SK-N-SH treated with all-trans-retinoic acid at 6 μM for 48 hours (cell line): ENCODE measurements around the gene SORL1.

ENCODE experiments used
- ATAC-seq: fragments of 200-7000 bp; cut with Tn5 transposase; 3 replicates; pipeline ENCODE4 v1.9.1; 2020; ENCODE audit warnings: mild to moderate bottlenecking, moderate library complexity
- ARNTL ChIP-seq: fragments of 450-650 bp; formaldehyde crosslinking; IDR thresholded peaks from 2 replicates; pipeline ENCODE4 v1.5.0; 2020; ENCODE audit warnings: low read depth, mild to moderate bottlenecking, moderate library complexity, borderline replicate concordance
- BACH2 ChIP-seq: fragments of 250-450 bp; sonication (Bioruptor Pico); IDR thresholded peaks from 2 replicates; pipeline ENCODE4 v1.9.0; 2021; ENCODE audit warnings: mild to moderate bottlenecking, borderline replicate concordance
- CSDC2 ChIP-seq: fragments of 250-450 bp; sonication (Bioruptor Pico); IDR thresholded peaks from 2 replicates; pipeline ENCODE4 v1.5.0; 2020; ENCODE audit warnings: mild to moderate bottlenecking, moderate library complexity
- ESRRG ChIP-seq: fragments of 250-450 bp; sonication (Bioruptor Pico); IDR thresholded peaks from 2 replicates; pipeline ENCODE4 v1.6.1; 2021; ENCODE audit warnings: mild to moderate bottlenecking
- GLIS3 ChIP-seq: fragments of 250-450 bp; sonication (Bioruptor Pico); IDR thresholded peaks from 2 replicates; pipeline ENCODE4 v1.5.0; 2020; ENCODE audit warnings: mild to moderate bottlenecking, moderate library complexity
- ISL1 ChIP-seq: fragments of 250-450 bp; sonication (Bioruptor Pico); IDR thresholded peaks from 2 replicates; pipeline ENCODE4 v2.1.2; 2022; ENCODE audit warnings: mild to moderate bottlenecking, moderate library complexity
- OSR1 ChIP-seq: fragments of 250-450 bp; sonication (Bioruptor Pico); IDR thresholded peaks from 2 replicates; pipeline ENCODE4 v1.8.0; 2022; ENCODE audit warnings: moderate library complexity, mild to moderate bottlenecking, inconsistent platforms
- PPARA ChIP-seq: fragments of 250-450 bp; sonication (Bioruptor Pico); IDR thresholded peaks from 2 replicates; pipeline ENCODE4 v1.5.0; 2020; ENCODE audit warnings: mild to moderate bottlenecking, borderline replicate concordance
- RARB ChIP-seq: fragments of 250-450 bp; sonication (Bioruptor Pico); IDR thresholded peaks from 2 replicates; pipeline ENCODE4 v1.8.0; 2021; ENCODE audit warnings: mild to moderate bottlenecking, moderate library complexity
- SNAI2 ChIP-seq: fragments of 250-450 bp; sonication (Bioruptor Pico); IDR thresholded peaks from 2 replicates; pipeline ENCODE4 v1.5.0; 2020; ENCODE audit warnings: mild to moderate bottlenecking, moderate library complexity
- TCF4 ChIP-seq: fragments of 250-450 bp; sonication (Bioruptor Pico); IDR thresholded peaks from 2 replicates; pipeline ENCODE4 v1.8.0; 2021; ENCODE audit warnings: mild to moderate bottlenecking, moderate library complexity, borderline replicate concordance
- TOX ChIP-seq: fragments of 250-450 bp; sonication (Bioruptor Pico); IDR thresholded peaks from 2 replicates; pipeline ENCODE4 v1.8.0; 2021; ENCODE audit warnings: mild to moderate bottlenecking, moderate library complexity, borderline replicate concordance
- TSHZ2 ChIP-seq: fragments of 250-450 bp; sonication (Bioruptor Pico); IDR thresholded peaks from 2 replicates; pipeline ENCODE4 v1.5.0; 2020; ENCODE audit warnings: mild to moderate bottlenecking, moderate library complexity
- ZC3H10 ChIP-seq: fragments of 250-450 bp; sonication (Bioruptor Pico); IDR thresholded peaks from 2 replicates; pipeline ENCODE4 v1.5.1; 2021; ENCODE audit warnings: mild to moderate bottlenecking, moderate library complexity
- ZFP3 ChIP-seq: fragments of 250-450 bp; sonication (Bioruptor Pico); IDR thresholded peaks from 2 replicates; pipeline ENCODE4 v1.5.0; 2020; ENCODE audit warnings: mild to moderate bottlenecking, moderate library complexity
- ZFP30 ChIP-seq: fragments of 450-650 bp; formaldehyde crosslinking; IDR thresholded peaks from 2 replicates; pipeline ENCODE4 v1.5.0; 2022; ENCODE audit warnings: mild to moderate bottlenecking, moderate library complexity
- ZNF565 ChIP-seq: fragments of 450-650 bp; formaldehyde crosslinking; conservative IDR thresholded peaks from 2 replicates; pipeline ENCODE4 v1.5.0; 2020; ENCODE audit warnings: low read depth, mild to moderate bottlenecking, moderate library complexity
- ZNF70 ChIP-seq: fragments of 450-650 bp; formaldehyde crosslinking; IDR thresholded peaks from 2 replicates; pipeline ENCODE4 v1.5.0; 2020; ENCODE audit warnings: mild to moderate bottlenecking, moderate library complexity
- ZNF8 ChIP-seq: fragments of 450-650 bp; formaldehyde crosslinking; IDR thresholded peaks from 2 replicates; pipeline ENCODE4 v1.5.0; 2020; ENCODE audit warnings: mild to moderate bottlenecking, moderate library complexity
- TF ChIP-seq, protein P1 (sequence below): fragments of 250-450 bp; sonication (Bioruptor Pico); IDR thresholded peaks from 2 replicates; pipeline ENCODE4 v1.5.1; 2021; ENCODE audit warnings: mild to moderate bottlenecking, moderate library complexity
- TF ChIP-seq, protein P2 (sequence below): fragments of 250-450 bp; sonication (Bioruptor Pico); IDR thresholded peaks from 2 replicates; pipeline ENCODE4 v1.8.0; 2021; ENCODE audit warnings: low read depth, mild to moderate bottlenecking, moderate library complexity, borderline replicate concordance
- TF ChIP-seq, protein P3 (sequence below): fragments of 250-450 bp; sonication (Bioruptor Pico); IDR thresholded peaks from 2 replicates; pipeline ENCODE4 v1.5.1; 2020; ENCODE audit warnings: low read depth, mild to moderate bottlenecking, moderate library complexity

The SORL1 gene

GRCh38 chr11:121417607-121418006 is 34.5 kb upstream of the SORL1 start:
- no peak for ATAC-seq
- no peak for TF ChIP-seq ZFP30
- no peak for TF ChIP-seq ZNF70
- TF ChIP-seq CSDC2 (CRISPR knock-in tag): no peak
- no peak for TF ChIP-seq TCF4
- no peak for TF ChIP-seq ZFP3 (CRISPR knock-in tag)
- no peak for TF ChIP-seq ESRRG
- no peak for TF ChIP-seq SNAI2 (CRISPR knock-in tag)
- TF ChIP-seq ZNF565 (CRISPR knock-in tag): no peak
- TF ChIP-seq, protein P1, sequence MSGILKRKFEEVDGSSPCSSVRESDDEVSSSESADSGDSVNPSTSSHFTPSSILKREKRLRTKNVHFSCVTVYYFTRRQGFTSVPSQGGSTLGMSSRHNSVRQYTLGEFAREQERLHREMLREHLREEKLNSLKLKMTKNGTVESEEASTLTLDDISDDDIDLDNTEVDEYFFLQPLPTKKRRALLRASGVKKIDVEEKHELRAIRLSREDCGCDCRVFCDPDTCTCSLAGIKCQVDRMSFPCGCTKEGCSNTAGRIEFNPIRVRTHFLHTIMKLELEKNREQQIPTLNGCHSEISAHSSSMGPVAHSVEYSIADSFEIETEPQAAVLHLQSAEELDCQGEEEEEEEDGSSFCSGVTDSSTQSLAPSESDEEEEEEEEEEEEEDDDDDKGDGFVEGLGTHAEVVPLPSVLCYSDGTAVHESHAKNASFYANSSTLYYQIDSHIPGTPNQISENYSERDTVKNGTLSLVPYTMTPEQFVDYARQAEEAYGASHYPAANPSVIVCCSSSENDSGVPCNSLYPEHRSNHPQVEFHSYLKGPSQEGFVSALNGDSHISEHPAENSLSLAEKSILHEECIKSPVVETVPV (CRISPR knock-in tag): no peak
- TF ChIP-seq, protein P2, sequence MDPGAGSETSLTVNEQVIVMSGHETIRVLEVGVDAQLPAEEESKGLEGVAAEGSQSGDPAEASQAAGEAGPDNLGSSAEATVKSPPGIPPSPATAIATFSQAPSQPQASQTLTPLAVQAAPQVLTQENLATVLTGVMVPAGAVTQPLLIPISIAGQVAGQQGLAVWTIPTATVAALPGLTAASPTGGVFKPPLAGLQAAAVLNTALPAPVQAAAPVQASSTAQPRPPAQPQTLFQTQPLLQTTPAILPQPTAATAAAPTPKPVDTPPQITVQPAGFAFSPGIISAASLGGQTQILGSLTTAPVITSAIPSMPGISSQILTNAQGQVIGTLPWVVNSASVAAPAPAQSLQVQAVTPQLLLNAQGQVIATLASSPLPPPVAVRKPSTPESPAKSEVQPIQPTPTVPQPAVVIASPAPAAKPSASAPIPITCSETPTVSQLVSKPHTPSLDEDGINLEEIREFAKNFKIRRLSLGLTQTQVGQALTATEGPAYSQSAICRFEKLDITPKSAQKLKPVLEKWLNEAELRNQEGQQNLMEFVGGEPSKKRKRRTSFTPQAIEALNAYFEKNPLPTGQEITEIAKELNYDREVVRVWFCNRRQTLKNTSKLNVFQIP (CRISPR knock-in tag): no peak
- TF ChIP-seq PPARA (CRISPR knock-in tag): no peak
- TF ChIP-seq TOX (CRISPR knock-in tag): no peak
- no peak for TF ChIP-seq RARB (CRISPR knock-in tag)
- TF ChIP-seq OSR1 (CRISPR knock-in tag): no peak
- no peak for TF ChIP-seq GLIS3
- TF ChIP-seq ARNTL: no peak
- TF ChIP-seq ZC3H10 (CRISPR knock-in tag): no peak
- TF ChIP-seq TSHZ2 (CRISPR knock-in tag): no peak

DNA sequence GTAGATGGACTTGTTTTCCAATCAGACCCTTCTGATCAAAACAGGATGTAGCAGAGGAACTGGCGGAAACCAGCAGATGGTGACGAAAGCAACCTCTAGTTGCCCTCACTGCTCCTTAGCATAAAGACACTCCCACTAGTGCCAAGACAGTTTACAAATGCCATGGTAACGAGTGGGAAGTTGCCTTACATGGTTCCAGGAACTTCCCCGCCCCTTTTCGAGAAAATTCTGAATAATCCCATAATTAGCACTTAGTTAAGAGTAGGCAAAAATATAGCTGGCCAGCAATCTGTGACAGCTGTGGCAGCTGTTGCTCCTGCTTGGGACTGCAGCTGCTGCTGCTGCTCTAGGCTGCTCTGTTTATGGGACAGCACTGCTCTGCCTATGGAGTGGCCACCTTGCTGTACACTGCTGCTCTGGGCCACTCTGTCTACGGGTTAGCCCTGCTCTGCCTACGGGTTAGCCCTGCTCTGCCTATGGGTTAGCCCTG is 33.4 kb upstream of the SORL1 start:
- peak; percentile 30; the same call in 2 of the 3 replicates for ATAC-seq

GRCh38 chr11:121419836-121420235 is 32.3 kb upstream of the SORL1 start:
- TF ChIP-seq SNAI2 (CRISPR knock-in tag): no peak
- no peak for ATAC-seq

More for the DNA sequence above, 33.4 kb upstream of the SORL1 start:
- no peak for TF ChIP-seq RARB (CRISPR knock-in tag)

DNA sequence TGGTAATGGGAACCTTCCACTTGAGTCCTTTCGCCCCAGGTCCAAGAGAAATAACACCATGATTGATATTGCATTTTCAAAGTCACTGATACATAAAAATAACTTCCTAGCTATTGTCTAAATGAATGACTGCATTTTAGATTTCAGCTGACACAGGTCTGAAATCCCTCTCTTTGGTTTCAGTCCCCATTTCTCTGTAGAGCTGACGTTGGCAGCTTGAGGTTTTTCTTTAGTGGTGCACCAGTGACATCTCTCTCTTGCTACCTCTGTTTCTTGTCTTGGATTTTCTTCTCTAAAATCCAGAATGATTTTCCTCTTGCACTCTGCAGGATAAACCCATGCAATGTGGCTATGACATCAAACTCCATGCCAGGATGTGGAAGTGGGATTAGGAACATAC is 31.7 kb upstream of the SORL1 start:
- TF ChIP-seq BACH2 (no peak), ZNF565 (CRISPR knock-in tag) (no peak), ESRRG (no peak), ZFP30 (no peak), PPARA (CRISPR knock-in tag) (no peak), TOX (CRISPR knock-in tag) (no peak), ZNF70 (no peak), GLIS3 (no peak), TCF4 (no peak), ZNF8 (CRISPR knock-in tag) (no peak), ZC3H10 (CRISPR knock-in tag) (no peak), ZFP3 (CRISPR knock-in tag) (no peak), RARB (CRISPR knock-in tag) (no peak), ARNTL (no peak), ISL1 (no peak), CSDC2 (CRISPR knock-in tag) (no peak), SNAI2 (CRISPR knock-in tag) (no peak)
- TF ChIP-seq, protein P2 (CRISPR knock-in tag): no peak
- TF ChIP-seq, protein P3, sequence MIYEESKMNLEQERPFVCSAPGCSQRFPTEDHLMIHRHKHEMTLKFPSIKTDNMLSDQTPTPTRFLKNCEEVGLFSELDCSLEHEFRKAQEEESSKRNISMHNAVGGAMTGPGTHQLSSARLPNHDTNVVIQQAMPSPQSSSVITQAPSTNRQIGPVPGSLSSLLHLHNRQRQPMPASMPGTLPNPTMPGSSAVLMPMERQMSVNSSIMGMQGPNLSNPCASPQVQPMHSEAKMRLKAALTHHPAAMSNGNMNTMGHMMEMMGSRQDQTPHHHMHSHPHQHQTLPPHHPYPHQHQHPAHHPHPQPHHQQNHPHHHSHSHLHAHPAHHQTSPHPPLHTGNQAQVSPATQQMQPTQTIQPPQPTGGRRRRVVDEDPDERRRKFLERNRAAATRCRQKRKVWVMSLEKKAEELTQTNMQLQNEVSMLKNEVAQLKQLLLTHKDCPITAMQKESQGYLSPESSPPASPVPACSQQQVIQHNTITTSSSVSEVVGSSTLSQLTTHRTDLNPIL (CRISPR knock-in tag): no peak
- TF ChIP-seq, protein P1 (CRISPR knock-in tag): no peak
- ATAC-seq: no peak
